Body of pancreas (tissue), 4 donors: ENCODE results near the gene ESAM. TPM values are rescaled to one million over a fixed set of nuclear protein-coding genes. Genes with fewer than 3 reads are reported as not detected.

Experiments used
- ATAC-seq: fragments of 150-250 bp; one replicate; pipeline ENCODE4 v1.9.1; 2016
- DNase-seq, 4 donors: peaks; one replicate each; pipeline ENCODE4 v3.0.0-alpha.2; 2019
- H3K27ac ChIP-seq, 4 donors: fragments of 200-600 bp; sonication (generic); 1 replicate in 3 of 4; 2 replicates in 1 of 4; pipeline versions ENCODE4 v1.5.1 to v1.6.1; 2016 to 2019; ENCODE audit warnings: mild to moderate bottlenecking in 1 of 4, mixed read lengths in 1 of 4, moderate library complexity in 1 of 4
- H3K27me3 ChIP-seq, 2 donors: fragments of 200-600 bp; sonication (generic); one replicate each; pipeline ENCODE4 v1.6.0; 2016; ENCODE audit warnings: mild to moderate bottlenecking in 1 of 2
- H3K36me3 ChIP-seq, 2 donors: fragments of 200-600 bp; sonication (generic); replicated peaks in 1 of 2; 2 replicates each; pipeline ENCODE4 v1.5.1; 2016; ENCODE audit warnings: low read depth in 2 of 2; ENCODE audit not compliant: insufficient read depth in 1 of 2
- H3K4me1 ChIP-seq: fragments of 200-600 bp; sonication (generic); one replicate; pipeline ENCODE4 v1.6.0; 2016
- H3K4me3 ChIP-seq, 2 donors: fragments of 200-600 bp; sonication (generic); 1 replicate in 1 of 2; 2 replicates in 1 of 2; pipeline ENCODE4 v1.5.1; 2016 to 2019
- H3K9me3 ChIP-seq, 3 donors: fragments of 200-600 bp; sonication (generic); 1 replicate in 2 of 3; 2 replicates in 1 of 3; pipeline ENCODE4 v1.5.1; 2016
- POLR2A ChIP-seq, 3 donors: fragments of 450-650 bp; IDR thresholded peaks; one replicate each; pipeline ENCODE4 v1.6.1; 2016; ENCODE audit warnings: antibody characterized with exemption in 3 of 3, mild to moderate bottlenecking in 2 of 3
- WGBS, 2 donors: methylation state at CpG; one replicate each; pipeline ENCODE4 v1.1.5; 2017; 5-methylcytosine and 5-hydroxymethylcytosine counted together
- intact Hi-C: fragments of 100-400 bp; cut with DNase I; formaldehyde crosslinking; loops from one replicate; pipeline ENCODE4 v1.15.1; 2023
- total RNA-seq, 2 donors: library from RNA; depleted of rRNA; stranded (reverse); fragments of >200 nt; gene quantifications; one replicate each; pipeline ENCODE4 v1.1.0, GENCODE V29; 2016
- TF ChIP-seq, protein P1 (sequence below), 7 experiments: fragments of 450-650 bp in 4 of 7; fragments of 200-600 bp in 3 of 7; sonication (generic) in 3 of 7; IDR thresholded peaks; one replicate each; pipeline ENCODE4 v1.5.1; 2016 to 2019; ENCODE audit warnings: antibody characterized with exemption in 7 of 7

The ESAM gene
- total RNA-seq, 2 donors from 2014 or later = 11.7 to 20.8 TPM

GRCh38 chr11:124743050-124743449 lies 19.0 kb downstream of the ESAM start:
- H3K27ac ChIP-seq = no peak overlapping the region
- no peak overlapping the region for H3K4me3 ChIP-seq
- H3K27me3 ChIP-seq = peaks cover 0 to 19% of the 10 kb centered on the region in 2 donors
- no peaks in the 10 kb centered on the region for H3K9me3 ChIP-seq
- DNase-seq (no peak), ATAC-seq (no peak)
- H3K4me1 ChIP-seq = peaks cover 43% of the 10 kb centered on the region
- H3K36me3 ChIP-seq = no peaks in the 10 kb centered on the region
- intact Hi-C loops = no loop called here
- TF ChIP-seq, protein P1, sequence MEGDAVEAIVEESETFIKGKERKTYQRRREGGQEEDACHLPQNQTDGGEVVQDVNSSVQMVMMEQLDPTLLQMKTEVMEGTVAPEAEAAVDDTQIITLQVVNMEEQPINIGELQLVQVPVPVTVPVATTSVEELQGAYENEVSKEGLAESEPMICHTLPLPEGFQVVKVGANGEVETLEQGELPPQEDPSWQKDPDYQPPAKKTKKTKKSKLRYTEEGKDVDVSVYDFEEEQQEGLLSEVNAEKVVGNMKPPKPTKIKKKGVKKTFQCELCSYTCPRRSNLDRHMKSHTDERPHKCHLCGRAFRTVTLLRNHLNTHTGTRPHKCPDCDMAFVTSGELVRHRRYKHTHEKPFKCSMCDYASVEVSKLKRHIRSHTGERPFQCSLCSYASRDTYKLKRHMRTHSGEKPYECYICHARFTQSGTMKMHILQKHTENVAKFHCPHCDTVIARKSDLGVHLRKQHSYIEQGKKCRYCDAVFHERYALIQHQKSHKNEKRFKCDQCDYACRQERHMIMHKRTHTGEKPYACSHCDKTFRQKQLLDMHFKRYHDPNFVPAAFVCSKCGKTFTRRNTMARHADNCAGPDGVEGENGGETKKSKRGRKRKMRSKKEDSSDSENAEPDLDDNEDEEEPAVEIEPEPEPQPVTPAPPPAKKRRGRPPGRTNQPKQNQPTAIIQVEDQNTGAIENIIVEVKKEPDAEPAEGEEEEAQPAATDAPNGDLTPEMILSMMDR (IDR thresholded peaks at IDR 0.05) = no peak
- TF ChIP-seq POLR2A (IDR thresholded peaks at IDR 0.05) = no peak
- 65 to 70% methylated on average over 6 of the region's 6 CpGs for WGBS, 2 donors

- no peak for ATAC-seq
- TF ChIP-seq, protein P1 (IDR thresholded peaks at IDR 0.05) = no peak
- TF ChIP-seq POLR2A (IDR thresholded peaks at IDR 0.05) = no peak
- DNase-seq = no peak
- intact Hi-C loops = no loop called here
- Histone ChIP-seq H3K4me3 (no peak overlapping the region), H3K27ac (no peak overlapping the region), H3K27me3 (peaks cover 0 to 19% of the 10 kb centered on the region in 2 donors), H3K36me3 (no peaks in the 10 kb centered on the region), H3K9me3 (no peaks in the 10 kb centered on the region), H3K4me1 (peaks cover 39% of the 10 kb centered on the region)
- 56 to 64% methylated on average over 2 of the region's 2 CpGs for WGBS, 2 donors
These were observed 19.5 kb downstream of the ESAM start for GRCh38 chr11:124742555-124742954.

- TF ChIP-seq, protein P1 (IDR thresholded peaks at IDR 0.05) = peak in 6 of 7 experiments; percentile 14 to 39 (median 20)
- TF ChIP-seq POLR2A (IDR thresholded peaks at IDR 0.05) = no peak
- 5 to 12% methylated on average over 18 to 37 of the region's 37 CpGs for WGBS, 2 donors
- Histone ChIP-seq H3K9me3 (no peaks in the 10 kb centered on the region), H3K4me1 (peaks cover 20% of the 10 kb centered on the region), H3K4me3 (no peak overlapping the region), H3K27me3 (peaks cover 0 to 15% of the 10 kb centered on the region in 2 donors), H3K27ac (no peak overlapping the region), H3K36me3 (no peaks in the 10 kb centered on the region)
- DNase-seq = peak in 1 of 4 donors; percentile 22
- intact Hi-C loops = no loop called here
- peak; percentile 16 for ATAC-seq
These were observed 21.7 kb downstream of the ESAM start for GRCh38 chr11:124740277-124740882.

DNA sequence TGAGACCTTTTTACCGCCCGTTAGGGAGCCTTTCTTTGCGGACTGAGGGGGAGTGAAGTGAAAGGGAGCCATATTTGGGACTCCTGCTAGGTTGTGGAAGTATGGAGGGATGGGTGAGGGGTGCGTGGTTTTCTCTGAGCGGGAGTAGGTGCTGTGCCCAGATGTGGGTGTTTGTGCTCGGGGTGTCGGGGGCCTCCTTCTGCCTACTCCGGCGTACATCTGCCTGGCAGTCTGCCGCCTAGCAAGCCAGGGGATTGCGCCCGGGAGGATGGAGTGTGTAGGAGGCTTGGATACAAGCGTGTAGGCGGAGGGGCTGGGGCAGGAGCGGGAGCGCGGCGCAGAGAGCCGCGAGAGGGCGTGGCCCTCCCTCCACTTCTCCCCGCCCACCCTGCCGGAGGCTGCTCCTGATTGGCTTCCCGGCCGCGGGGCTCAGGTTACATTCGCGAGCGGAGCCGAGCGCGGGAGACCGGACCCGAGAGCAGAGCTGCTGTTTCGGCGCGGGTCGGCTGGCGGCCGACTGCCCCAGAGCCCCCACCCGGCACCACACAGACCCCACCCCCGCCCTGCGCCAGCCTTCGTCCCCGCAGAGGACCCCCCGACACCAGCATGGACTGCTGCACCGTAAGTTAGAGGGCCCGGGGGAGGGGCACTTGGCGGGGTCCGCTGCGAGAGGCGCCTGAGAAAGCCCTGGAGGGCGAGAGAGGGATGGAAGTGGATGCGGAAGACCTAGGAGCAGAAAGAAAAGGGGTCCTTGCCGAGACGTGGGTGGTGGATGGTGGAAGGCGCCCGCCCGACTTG lies 22.4 kb downstream of the ESAM start, which contains the start of gene NRGN:
NRGN (plus strand) TSS at position 464 of the 798 bp plus-strand sequence; CDS start at position 607, 143 bp downstream.
- peak; percentile 100 for ATAC-seq
- H3K27me3 ChIP-seq = peaks cover 0 to 8% of the 10 kb centered on the region in 2 donors

More for the DNA sequence above, 22.4 kb downstream of the ESAM start, which contains the start of gene NRGN:
- peak within 1 kb of the TSS in 1 of 4 donors; percentile 28 for H3K27ac ChIP-seq
- H3K36me3 ChIP-seq = no peaks in the 10 kb centered on the region
- TF ChIP-seq, protein P1 (IDR thresholded peaks at IDR 0.05) = no peak
- TF ChIP-seq POLR2A (IDR thresholded peaks at IDR 0.05) = no peak
- peak; percentile 92 to 95 (median 93) for DNase-seq
- peaks cover 17% of the 10 kb centered on the region for H3K4me1 ChIP-seq
- intact Hi-C loops = no loop called here
- peak within 1 kb of the TSS in 1 of 2 donors; percentile 23 for H3K4me3 ChIP-seq
- H3K9me3 ChIP-seq = no peaks in the 10 kb centered on the region
- 1 to 5% methylated on average over 21 to 57 of the region's 59 CpGs for WGBS, 2 donors
